Lower lobe of right lung (tissue), 2 donors: ENCODE measurements around the gene BCDIN3D. TPM values are rescaled to one million over a fixed set of nuclear protein-coding genes. Genes with fewer than 3 reads are reported as not detected.

Experiments used
- ATAC-seq, 2 donors: fragments of 200-7000 bp; cut with Tn5 transposase; one replicate each; pipeline ENCODE4 v1.9.1; 2020 to 2022; ENCODE audit warnings: mild to moderate bottlenecking in 2 of 2, moderate library complexity in 2 of 2
- DNase-seq: peaks from one replicate; pipeline ENCODE4 v3.0.0-alpha.2; 2020
- H3K27ac ChIP-seq: fragments of 200-600 bp; one replicate; pipeline ENCODE4 v1.8.0; 2022
- H3K27me3 ChIP-seq: fragments of 200-600 bp; one replicate; pipeline ENCODE4 v1.8.0; 2022; ENCODE audit warnings: low read depth
- H3K36me3 ChIP-seq: fragments of 200-600 bp; one replicate; pipeline ENCODE4 v1.8.0; 2022; ENCODE audit warnings: mild to moderate bottlenecking
- H3K4me1 ChIP-seq: fragments of 200-600 bp; one replicate; pipeline ENCODE4 v1.8.0; 2022
- H3K4me3 ChIP-seq: fragments of 200-600 bp; one replicate; pipeline ENCODE4 v1.8.0; 2022; ENCODE audit warnings: mild to moderate bottlenecking
- H3K9me3 ChIP-seq: fragments of 200-600 bp; one replicate; pipeline ENCODE4 v1.8.0; 2022
- intact Hi-C: fragments of 100-400 bp; cut with DNase I; formaldehyde crosslinking; loops from one replicate; pipeline ENCODE4 v1.11.0; 2022
- total RNA-seq: library from RNA; stranded (reverse); fragmentation: NEBNext Ultra II Directional; extraction: Animal tissue kit (Norgen Biotek cat#: 25700); gene quantifications from one replicate; pipeline ENCODE4 v1.2.1, GENCODE V29; 2021
- TF ChIP-seq, protein P1 (sequence below): fragments of 200-600 bp; IDR thresholded peaks from one replicate; pipeline ENCODE4 v1.8.0; 2022; ENCODE audit warnings: antibody characterized with exemption, mild to moderate bottlenecking
- donor health status: DM: no; HTN: yes; CAD: no; lungs with severe emphysema.

Gene BCDIN3D
- total RNA-seq, 1 donor from 2014 or later: 5.1 TPM

GRCh38 chr12:49878021-49878420 lies 35.1 kb upstream of the BCDIN3D start:
- Histone ChIP-seq H3K27ac (no peak overlapping the region), H3K9me3 (no peaks in the 10 kb centered on the region), H3K36me3 (no peaks in the 10 kb centered on the region), H3K4me1 (peaks cover under 1% of the 10 kb centered on the region), H3K27me3 (no peaks in the 10 kb centered on the region), H3K4me3 (no peak overlapping the region)
- DNase-seq (no peak), ATAC-seq (no peak)
- TF ChIP-seq, protein P1, sequence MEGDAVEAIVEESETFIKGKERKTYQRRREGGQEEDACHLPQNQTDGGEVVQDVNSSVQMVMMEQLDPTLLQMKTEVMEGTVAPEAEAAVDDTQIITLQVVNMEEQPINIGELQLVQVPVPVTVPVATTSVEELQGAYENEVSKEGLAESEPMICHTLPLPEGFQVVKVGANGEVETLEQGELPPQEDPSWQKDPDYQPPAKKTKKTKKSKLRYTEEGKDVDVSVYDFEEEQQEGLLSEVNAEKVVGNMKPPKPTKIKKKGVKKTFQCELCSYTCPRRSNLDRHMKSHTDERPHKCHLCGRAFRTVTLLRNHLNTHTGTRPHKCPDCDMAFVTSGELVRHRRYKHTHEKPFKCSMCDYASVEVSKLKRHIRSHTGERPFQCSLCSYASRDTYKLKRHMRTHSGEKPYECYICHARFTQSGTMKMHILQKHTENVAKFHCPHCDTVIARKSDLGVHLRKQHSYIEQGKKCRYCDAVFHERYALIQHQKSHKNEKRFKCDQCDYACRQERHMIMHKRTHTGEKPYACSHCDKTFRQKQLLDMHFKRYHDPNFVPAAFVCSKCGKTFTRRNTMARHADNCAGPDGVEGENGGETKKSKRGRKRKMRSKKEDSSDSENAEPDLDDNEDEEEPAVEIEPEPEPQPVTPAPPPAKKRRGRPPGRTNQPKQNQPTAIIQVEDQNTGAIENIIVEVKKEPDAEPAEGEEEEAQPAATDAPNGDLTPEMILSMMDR: no peak
- intact Hi-C loops: no loop called here

GRCh38 chr12:49877066-49877465 lies 34.2 kb upstream of the BCDIN3D start:
- ATAC-seq: no peak
- intact Hi-C loops: no loop called here
- TF ChIP-seq, protein P1: no peak
- H3K36me3 ChIP-seq: no peaks in the 10 kb centered on the region
- no peak overlapping the region for H3K4me3 ChIP-seq
- no peaks in the 10 kb centered on the region for H3K9me3 ChIP-seq
- no peak for DNase-seq
- no peaks in the 10 kb centered on the region for H3K27me3 ChIP-seq
- no peak overlapping the region for H3K27ac ChIP-seq
- peaks cover 9% of the 10 kb centered on the region for H3K4me1 ChIP-seq

DNA sequence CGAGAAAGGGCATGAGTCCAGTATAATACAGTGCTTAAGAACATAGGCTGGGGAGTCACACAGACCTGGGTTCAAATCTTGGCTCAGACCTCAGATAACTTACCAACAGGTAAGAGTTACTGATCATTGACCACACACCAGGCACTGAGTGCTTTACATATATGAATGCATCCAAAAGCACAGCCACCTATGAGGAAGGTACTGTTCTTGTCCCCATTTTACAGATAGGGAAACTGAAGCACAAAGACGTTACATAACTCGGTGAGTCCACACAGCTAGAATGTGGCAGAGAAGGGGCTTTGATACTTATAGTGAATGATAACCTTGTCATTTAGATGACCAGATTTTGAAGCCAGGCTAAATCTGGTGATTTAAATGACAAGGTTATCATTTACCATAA lies 33.2 kb upstream of the BCDIN3D start:
- no peaks in the 10 kb centered on the region for H3K27me3 ChIP-seq
- no peak overlapping the region for H3K27ac ChIP-seq
- H3K36me3 ChIP-seq: no peaks in the 10 kb centered on the region
- no peaks in the 10 kb centered on the region for H3K9me3 ChIP-seq
- intact Hi-C loops: no loop called here
- no peak for DNase-seq
- H3K4me3 ChIP-seq: no peak overlapping the region
- TF ChIP-seq, protein P1: no peak
- peaks cover 9% of the 10 kb centered on the region for H3K4me1 ChIP-seq
- no peak for ATAC-seq

DNA sequence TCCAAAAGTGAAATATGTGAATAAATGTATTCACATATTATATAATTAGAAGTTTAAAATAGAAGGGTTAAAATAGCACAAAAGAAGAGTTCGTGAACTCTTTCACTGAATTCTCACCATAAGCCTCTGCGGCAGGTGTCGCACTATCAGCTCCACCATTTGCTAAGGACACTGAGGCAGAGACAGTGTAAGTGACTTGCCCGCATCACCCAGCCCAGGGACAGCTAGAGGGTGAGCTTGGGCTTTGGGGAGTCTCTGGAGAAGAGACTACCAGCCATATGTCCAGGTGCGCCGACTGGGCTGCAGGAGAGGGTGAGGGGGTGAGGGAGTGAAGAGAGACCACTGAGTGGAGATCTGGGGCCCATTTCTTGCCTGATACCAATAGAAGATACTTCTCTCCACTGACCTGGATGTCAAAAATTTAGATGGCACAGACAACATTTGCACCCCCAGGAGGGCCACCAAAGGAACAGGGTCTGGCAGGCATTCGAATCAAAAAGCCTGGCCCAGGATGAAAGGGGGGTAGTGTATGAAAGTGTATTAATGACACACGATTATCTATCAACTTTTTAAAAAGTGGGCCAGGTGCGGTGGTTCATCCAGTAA lies 32.3 kb upstream of the BCDIN3D start:
- no peak overlapping the region for H3K27ac ChIP-seq

GRCh38 chr12:49874142-49874897 lies 31.4 kb upstream of the BCDIN3D start:
- Histone ChIP-seq H3K27ac (no peak overlapping the region), H3K36me3 (no peaks in the 10 kb centered on the region), H3K4me3 (no peak overlapping the region), H3K27me3 (no peaks in the 10 kb centered on the region), H3K9me3 (no peaks in the 10 kb centered on the region), H3K4me1 (peaks cover 14% of the 10 kb centered on the region)
- no peak for ATAC-seq
- TF ChIP-seq, protein P1: no peak
- no peak for DNase-seq
- intact Hi-C loops: no loop called here

More for the DNA sequence above, 32.3 kb upstream of the BCDIN3D start:
- ATAC-seq: no peak
- H3K9me3 ChIP-seq: no peaks in the 10 kb centered on the region
- TF ChIP-seq, protein P1: no peak
- H3K36me3 ChIP-seq: no peaks in the 10 kb centered on the region
- no peak for DNase-seq
- H3K27me3 ChIP-seq: no peaks in the 10 kb centered on the region
- no peak overlapping the region for H3K4me3 ChIP-seq
- intact Hi-C loops: no loop called here
- peaks cover 9% of the 10 kb centered on the region for H3K4me1 ChIP-seq
